A549 (cell line): ENCODE measurements around the gene PDE6D. TPM values are rescaled to one million over a fixed set of nuclear protein-coding genes. Genes with fewer than 3 reads are reported as not detected.

Source experiments
- ATAC-seq, 2 experiments: fragments of 200-7000 bp in 1 of 2; fragments of >200 bp in 1 of 2; cut with Nextera tagmentation in 1 of 2; cut with Tn5 transposase in 1 of 2; 3 replicates each; pipeline versions ENCODE4 v1.8.0 to v1.9.1; 2018 to 2020; ENCODE audit warnings: mild to moderate bottlenecking in 1 of 2, moderate library complexity in 1 of 2
- CTCF ChIA-PET: fragments of 300-600 bp; sonication (Branson Sonifier 250); formaldehyde crosslinking; extraction: SDS; loops from one replicate; lab custom pipeline; 2021; ENCODE audit warnings: antibody characterized with exemption, inconsistent platforms; lab: Yijun Ruan, JAX
- POLR2A ChIA-PET: fragments of 350-600 bp; formaldehyde crosslinking; extraction: SDS; loops from one replicate; lab custom pipeline; 2021; ENCODE audit warnings: antibody characterized with exemption, inconsistent platforms; lab: Yijun Ruan, JAX
- DNase-seq, 2 experiments: peaks; one replicate each; pipeline versions ENCODE4 v3.0.0 to v3.0.0-alpha.2; 2011 to 2016; ENCODE audit warnings: low read depth in 1 of 2, low spot score in 1 of 2
- FAIRE-seq: peaks from 2 replicates; lab custom pipeline; 2011; peaks lifted over from hg19 to GRCh38; lab: Jason Lieb, UNC
- H3K27ac ChIP-seq, 2 experiments: fragments of >200 bp; sonication (Bioruptor Twin); formaldehyde crosslinking; 3 replicates each; pipeline ENCODE4 v1.5.1; 2016 to 2017
- H3K4me1 ChIP-seq: fragments of >200 bp; sonication (Bioruptor Twin); formaldehyde crosslinking; 3 replicates; pipeline ENCODE4 v1.6.1; 2016
- H3K4me2 ChIP-seq: fragments of >200 bp; sonication (Bioruptor Twin); formaldehyde crosslinking; 3 replicates; pipeline ENCODE4 v1.6.1; 2016
- H3K4me3 ChIP-seq: fragments of >200 bp; sonication (Bioruptor Twin); formaldehyde crosslinking; 3 replicates; pipeline ENCODE4 v1.5.1; 2016
- H3K9me3 ChIP-seq: fragments of >200 bp; sonication (Bioruptor Twin); formaldehyde crosslinking; 3 replicates; pipeline ENCODE4 v1.6.1; 2016
- BHLHE40 ChIP-seq: IDR thresholded peaks from 2 replicates; pipeline ENCODE4 v1.6.1; 2012; ENCODE audit warnings: low read depth, low read length, inconsistent platforms
- CEBPB ChIP-seq, 2 experiments: fragments of >200 bp in 1 of 2; sonication (Bioruptor Twin) in 1 of 2; formaldehyde crosslinking in 1 of 2; IDR thresholded peaks; 2 replicates each; pipeline ENCODE4 v1.6.1; 2012 to 2016
- EP300 ChIP-seq, 2 experiments: fragments of >200 bp; sonication (Bioruptor Twin); formaldehyde crosslinking; IDR thresholded peaks; 2 replicates in 1 of 2; 3 replicates in 1 of 2; pipeline ENCODE4 v1.6.1; 2016 to 2017
- ESRRA ChIP-seq: fragments of 150-350 bp; IDR thresholded peaks from 2 replicates; pipeline ENCODE4 v1.6.1; 2014; ENCODE audit warnings: mild to moderate bottlenecking, low read length, borderline replicate concordance
- FOSB ChIP-seq: fragments of 250-450 bp; sonication (Bioruptor Pico); IDR thresholded peaks from 2 replicates; pipeline ENCODE4 v1.5.0; 2020; ENCODE audit warnings: mild to moderate bottlenecking, moderate library complexity
- FOSL2 ChIP-seq, 2 experiments: fragments of 450-650 bp in 1 of 2; fragments of >200 bp in 1 of 2; sonication (Bioruptor Twin) in 1 of 2; formaldehyde crosslinking; IDR thresholded peaks; 2 replicates each; pipeline versions ENCODE4 v1.5.0 to v1.6.1; 2016 to 2020; ENCODE audit warnings: mild to moderate bottlenecking in 1 of 2, moderate library complexity in 1 of 2
- HDAC2 ChIP-seq: fragments of 200-600 bp; sonication (generic); IDR thresholded peaks from 2 replicates; pipeline ENCODE4 v1.6.1; 2016
- HOXA7 ChIP-seq: fragments of 250-450 bp; sonication (Bioruptor Pico); IDR thresholded peaks from 2 replicates; pipeline ENCODE4 v1.5.0; 2020; ENCODE audit warnings: mild to moderate bottlenecking, moderate library complexity
- KDM1A ChIP-seq: fragments of 200-600 bp; sonication (generic); IDR thresholded peaks from 2 replicates; pipeline ENCODE4 v1.6.1; 2016; ENCODE audit warnings: low read depth, mild to moderate bottlenecking
- KDM5A ChIP-seq: fragments of 200-600 bp; sonication (generic); IDR thresholded peaks from 2 replicates; pipeline ENCODE4 v1.6.1; 2016; ENCODE audit warnings: antibody characterized with exemption, mild to moderate bottlenecking
- MAZ ChIP-seq: fragments of 150-350 bp; IDR thresholded peaks from 2 replicates; pipeline ENCODE4 v1.6.1; 2014; ENCODE audit warnings: antibody characterized with exemption, low read depth, low read length, borderline replicate concordance
- NFE2L2 ChIP-seq: fragments of 150-350 bp; conservative IDR thresholded peaks from 2 replicates; pipeline ENCODE4 v1.6.1; 2014; ENCODE audit warnings: low read length
- PHF8 ChIP-seq: fragments of 200-600 bp; sonication (generic); IDR thresholded peaks from 2 replicates; pipeline ENCODE4 v1.6.1; 2016; ENCODE audit warnings: low read depth, mild to moderate bottlenecking, antibody characterized with exemption, moderate library complexity, borderline replicate concordance
- POLR2A ChIP-seq: IDR thresholded peaks from 2 replicates; pipeline ENCODE4 v1.6.1; 2012; ENCODE audit warnings: mild to moderate bottlenecking, low read length
- RAD21 ChIP-seq, 2 experiments: fragments of >200 bp in 1 of 2; sonication (Bioruptor Twin) in 1 of 2; formaldehyde crosslinking in 1 of 2; IDR thresholded peaks in 1 of 2; conservative IDR thresholded peaks in 1 of 2; 2 replicates in 1 of 2; 3 replicates in 1 of 2; pipeline ENCODE4 v1.6.1; 2012 to 2018; ENCODE audit warnings: inconsistent platforms in 1 of 2
- RFX5 ChIP-seq: fragments of 450-650 bp; IDR thresholded peaks from 2 replicates; pipeline ENCODE4 v1.7.1; 2014; ENCODE audit warnings: antibody characterized with exemption, mild to moderate bottlenecking, moderate library complexity
- SMC3 ChIP-seq: fragments of >200 bp; sonication (Bioruptor Twin); formaldehyde crosslinking; IDR thresholded peaks from 3 replicates; pipeline ENCODE4 v1.6.1; 2018; ENCODE audit warnings: inconsistent platforms
- SREBF2 ChIP-seq: fragments of 450-650 bp; IDR thresholded peaks from 2 replicates; pipeline ENCODE4 v1.6.1; 2014; ENCODE audit warnings: mild to moderate bottlenecking, moderate library complexity
- ZFP36 ChIP-seq: fragments of 450-650 bp; IDR thresholded peaks from 2 replicates; pipeline ENCODE4 v1.6.1; 2014; ENCODE audit warnings: borderline replicate concordance; ENCODE audit not compliant: partially characterized antibody
- ZSCAN20 ChIP-seq: fragments of 250-450 bp; sonication (Bioruptor Pico); IDR thresholded peaks from 2 replicates; pipeline ENCODE4 v1.8.0; 2022; ENCODE audit warnings: mild to moderate bottlenecking, moderate library complexity
- whole genome bisulfite sequencing: methylation state at CpG from one replicate; pipeline ENCODE4 v1.1.6; 2017; ENCODE audit errors: missing lambda C conversion rate; 5-methylcytosine and 5-hydroxymethylcytosine counted together
- polyA plus RNA-seq, 4 experiments: library from polyadenylated mRNA; depleted of rRNA in 3 of 4; stranded (reverse); fragments of >200 nt; fragmentation: RNase III in 1 of 4; extraction: RNeasy Plus Mini Kit Qiagen cat#74134 plus additional on column Dnase treatment in 1 of 4; gene quantifications; 2 replicates in 3 of 4; 3 replicates in 1 of 4; pipeline ENCODE4 v1.2.3, GENCODE V29; 2011 to 2017
- TF ChIP-seq, protein P1 (sequence below): fragments of >200 bp; sonication (Bioruptor Twin); formaldehyde crosslinking; IDR thresholded peaks from 3 replicates; pipeline ENCODE4 v1.6.1; 2016
- TF ChIP-seq, protein P2 (sequence below): fragments of 250-450 bp; sonication (Bioruptor Pico); IDR thresholded peaks from 2 replicates; pipeline ENCODE4 v1.5.0; 2021; ENCODE audit warnings: mild to moderate bottlenecking, moderate library complexity, borderline replicate concordance
- TF ChIP-seq, protein P3 (sequence below): fragments of >200 bp; sonication (Bioruptor Twin); formaldehyde crosslinking; IDR thresholded peaks from 3 replicates; pipeline ENCODE4 v1.5.1; 2016
- TF ChIP-seq, protein P4 (sequence below): fragments of 200-600 bp; sonication (generic); IDR thresholded peaks from 2 replicates; pipeline ENCODE4 v1.6.1; 2016; ENCODE audit warnings: antibody characterized with exemption, mild to moderate bottlenecking, moderate library complexity
- TF ChIP-seq, protein P5 (sequence below): fragments of 150-350 bp; IDR thresholded peaks from 2 replicates; pipeline ENCODE4 v1.6.1; 2014; ENCODE audit warnings: low read depth, mild to moderate bottlenecking, low read length
- TF ChIP-seq, protein P6 (sequence below): IDR thresholded peaks from 2 replicates; pipeline ENCODE4 v1.6.1; 2012

The PDE6D gene
- polyA plus RNA-seq, 2 of the 4 experiments (the other 2 are of a cell fraction), result 27.3 to 51.3 TPM

DNA sequence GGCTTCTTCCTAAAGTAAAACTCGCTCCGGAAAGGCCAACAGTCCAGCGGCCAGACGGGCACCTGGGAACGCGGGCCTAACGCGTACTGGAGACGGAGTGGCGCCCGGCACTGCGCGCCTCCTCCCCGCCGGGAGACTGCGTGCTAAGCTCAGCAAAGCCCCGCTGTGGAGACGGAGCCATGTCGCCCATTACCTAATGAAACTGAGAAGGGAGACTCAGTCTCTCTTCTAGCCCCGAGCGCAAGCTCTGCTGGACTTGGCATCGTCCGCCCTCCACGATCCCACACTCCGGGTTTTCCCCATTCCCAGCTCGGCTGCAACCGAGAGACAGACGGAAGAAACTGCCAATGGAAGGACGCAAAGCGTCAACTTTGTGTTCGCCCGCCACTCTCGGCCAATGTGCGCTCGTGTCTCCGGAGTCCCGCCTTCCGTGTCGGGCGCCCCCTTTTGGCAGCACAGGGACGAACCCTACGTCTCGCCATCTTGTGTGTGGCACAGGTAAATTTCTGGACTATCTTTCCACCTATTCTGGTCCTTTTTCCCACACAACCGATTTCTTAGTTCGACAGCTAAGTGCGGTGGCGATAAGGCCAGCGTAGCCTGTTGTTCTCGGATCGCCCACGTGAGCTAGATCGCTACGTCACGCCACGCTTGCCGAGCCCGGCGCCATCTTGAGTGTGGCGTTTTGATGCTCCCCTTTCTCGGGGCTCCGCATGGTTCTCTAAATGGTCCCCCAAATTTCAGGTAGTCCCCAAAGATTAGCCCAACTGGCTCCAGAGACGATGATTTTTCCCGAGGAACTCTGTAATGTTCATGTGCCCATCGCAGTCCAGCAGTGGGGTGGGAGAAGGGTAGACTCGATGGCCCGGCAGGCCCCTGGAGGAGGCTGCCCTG lies 74.1 kb downstream of the PDE6D start:
- FAIRE-seq (no peak), ATAC-seq (peak; percentile 56 to 74), DNase-seq (peak; percentile 94 to 99)
- Histone ChIP-seq H3K4me2 (peak overlapping the region; percentile 91), H3K27ac (peak overlapping the region; percentile 94 to 97), H3K4me1 (peaks cover 20% of the 10 kb centered on the region), H3K9me3 (no peaks in the 10 kb centered on the region), H3K4me3 (peak overlapping the region; percentile 66)
- under 1% methylated on average over 47 of the region's 66 CpGs for WGBS
- ChIA-PET POLR2A (interaction anchor here (0.6 to 2.6 kb wide), 11 partner anchors 10 to 94 kb away, joined by 3 to 41 read pairs (median 4); no protein-coding TSS in a partner anchor), CTCF (interaction anchor here (0.7 to 78.4 kb wide), 10 partner anchors 9 to 185 kb away, joined by 3 to 4158 read pairs (median 5); no protein-coding TSS in a partner anchor)
- no peak for TF ChIP-seq ESRRA
- TF ChIP-seq, protein P1, sequence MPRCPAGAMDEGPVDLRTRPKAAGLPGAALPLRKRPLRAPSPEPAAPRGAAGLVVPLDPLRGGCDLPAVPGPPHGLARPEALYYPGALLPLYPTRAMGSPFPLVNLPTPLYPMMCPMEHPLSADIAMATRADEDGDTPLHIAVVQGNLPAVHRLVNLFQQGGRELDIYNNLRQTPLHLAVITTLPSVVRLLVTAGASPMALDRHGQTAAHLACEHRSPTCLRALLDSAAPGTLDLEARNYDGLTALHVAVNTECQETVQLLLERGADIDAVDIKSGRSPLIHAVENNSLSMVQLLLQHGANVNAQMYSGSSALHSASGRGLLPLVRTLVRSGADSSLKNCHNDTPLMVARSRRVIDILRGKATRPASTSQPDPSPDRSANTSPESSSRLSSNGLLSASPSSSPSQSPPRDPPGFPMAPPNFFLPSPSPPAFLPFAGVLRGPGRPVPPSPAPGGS, result no peak
- TF ChIP-seq KDM5A, result no peak
- TF ChIP-seq RFX5, result peak; percentile 42; the same call in 1 of the 2 replicates
- TF ChIP-seq SMC3, result no peak
- TF ChIP-seq FOSB (CRISPR knock-in tag), result no peak
- no peak; the same call in 1 of the 2 replicates for TF ChIP-seq BHLHE40
- TF ChIP-seq SREBF2, result no peak
- no peak for TF ChIP-seq EP300 (IDR thresholded peaks at IDR 0.05)
- TF ChIP-seq ZFP36, result no peak
- TF ChIP-seq, protein P2, sequence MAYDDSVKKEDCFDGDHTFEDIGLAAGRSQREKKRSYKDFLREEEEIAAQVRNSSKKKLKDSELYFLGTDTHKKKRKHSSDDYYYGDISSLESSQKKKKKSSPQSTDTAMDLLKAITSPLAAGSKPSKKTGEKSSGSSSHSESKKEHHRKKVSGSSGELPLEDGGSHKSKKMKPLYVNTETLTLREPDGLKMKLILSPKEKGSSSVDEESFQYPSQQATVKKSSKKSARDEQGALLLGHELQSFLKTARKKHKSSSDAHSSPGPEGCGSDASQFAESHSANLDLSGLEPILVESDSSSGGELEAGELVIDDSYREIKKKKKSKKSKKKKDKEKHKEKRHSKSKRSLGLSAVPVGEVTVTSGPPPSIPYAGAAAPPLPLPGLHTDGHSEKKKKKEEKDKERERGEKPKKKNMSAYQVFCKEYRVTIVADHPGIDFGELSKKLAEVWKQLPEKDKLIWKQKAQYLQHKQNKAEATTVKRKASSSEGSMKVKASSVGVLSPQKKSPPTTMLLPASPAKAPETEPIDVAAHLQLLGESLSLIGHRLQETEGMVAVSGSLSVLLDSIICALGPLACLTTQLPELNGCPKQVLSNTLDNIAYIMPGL (CRISPR knock-in tag), result peak; percentile 78; the same call in 1 of the 2 replicates
- TF ChIP-seq, protein P3, sequence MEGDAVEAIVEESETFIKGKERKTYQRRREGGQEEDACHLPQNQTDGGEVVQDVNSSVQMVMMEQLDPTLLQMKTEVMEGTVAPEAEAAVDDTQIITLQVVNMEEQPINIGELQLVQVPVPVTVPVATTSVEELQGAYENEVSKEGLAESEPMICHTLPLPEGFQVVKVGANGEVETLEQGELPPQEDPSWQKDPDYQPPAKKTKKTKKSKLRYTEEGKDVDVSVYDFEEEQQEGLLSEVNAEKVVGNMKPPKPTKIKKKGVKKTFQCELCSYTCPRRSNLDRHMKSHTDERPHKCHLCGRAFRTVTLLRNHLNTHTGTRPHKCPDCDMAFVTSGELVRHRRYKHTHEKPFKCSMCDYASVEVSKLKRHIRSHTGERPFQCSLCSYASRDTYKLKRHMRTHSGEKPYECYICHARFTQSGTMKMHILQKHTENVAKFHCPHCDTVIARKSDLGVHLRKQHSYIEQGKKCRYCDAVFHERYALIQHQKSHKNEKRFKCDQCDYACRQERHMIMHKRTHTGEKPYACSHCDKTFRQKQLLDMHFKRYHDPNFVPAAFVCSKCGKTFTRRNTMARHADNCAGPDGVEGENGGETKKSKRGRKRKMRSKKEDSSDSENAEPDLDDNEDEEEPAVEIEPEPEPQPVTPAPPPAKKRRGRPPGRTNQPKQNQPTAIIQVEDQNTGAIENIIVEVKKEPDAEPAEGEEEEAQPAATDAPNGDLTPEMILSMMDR, result peak; percentile 94
- TF ChIP-seq PHF8, result peak; percentile 92
- TF ChIP-seq POLR2A, result peak; percentile 29; the same call in 1 of the 2 replicates
- TF ChIP-seq MAZ, result no peak
- TF ChIP-seq NFE2L2, result no peak
- TF ChIP-seq FOSL2 (IDR thresholded peaks at IDR 0.05), result no peak
- TF ChIP-seq FOSL2 (CRISPR knock-in tag; IDR thresholded peaks at IDR 0.05), result no peak
- no peak for TF ChIP-seq HOXA7
- TF ChIP-seq, protein P4, sequence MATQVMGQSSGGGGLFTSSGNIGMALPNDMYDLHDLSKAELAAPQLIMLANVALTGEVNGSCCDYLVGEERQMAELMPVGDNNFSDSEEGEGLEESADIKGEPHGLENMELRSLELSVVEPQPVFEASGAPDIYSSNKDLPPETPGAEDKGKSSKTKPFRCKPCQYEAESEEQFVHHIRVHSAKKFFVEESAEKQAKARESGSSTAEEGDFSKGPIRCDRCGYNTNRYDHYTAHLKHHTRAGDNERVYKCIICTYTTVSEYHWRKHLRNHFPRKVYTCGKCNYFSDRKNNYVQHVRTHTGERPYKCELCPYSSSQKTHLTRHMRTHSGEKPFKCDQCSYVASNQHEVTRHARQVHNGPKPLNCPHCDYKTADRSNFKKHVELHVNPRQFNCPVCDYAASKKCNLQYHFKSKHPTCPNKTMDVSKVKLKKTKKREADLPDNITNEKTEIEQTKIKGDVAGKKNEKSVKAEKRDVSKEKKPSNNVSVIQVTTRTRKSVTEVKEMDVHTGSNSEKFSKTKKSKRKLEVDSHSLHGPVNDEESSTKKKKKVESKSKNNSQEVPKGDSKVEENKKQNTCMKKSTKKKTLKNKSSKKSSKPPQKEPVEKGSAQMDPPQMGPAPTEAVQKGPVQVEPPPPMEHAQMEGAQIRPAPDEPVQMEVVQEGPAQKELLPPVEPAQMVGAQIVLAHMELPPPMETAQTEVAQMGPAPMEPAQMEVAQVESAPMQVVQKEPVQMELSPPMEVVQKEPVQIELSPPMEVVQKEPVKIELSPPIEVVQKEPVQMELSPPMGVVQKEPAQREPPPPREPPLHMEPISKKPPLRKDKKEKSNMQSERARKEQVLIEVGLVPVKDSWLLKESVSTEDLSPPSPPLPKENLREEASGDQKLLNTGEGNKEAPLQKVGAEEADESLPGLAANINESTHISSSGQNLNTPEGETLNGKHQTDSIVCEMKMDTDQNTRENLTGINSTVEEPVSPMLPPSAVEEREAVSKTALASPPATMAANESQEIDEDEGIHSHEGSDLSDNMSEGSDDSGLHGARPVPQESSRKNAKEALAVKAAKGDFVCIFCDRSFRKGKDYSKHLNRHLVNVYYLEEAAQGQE, result no peak; the same call in 1 of the 2 replicates
- no peak for TF ChIP-seq CEBPB (IDR thresholded peaks at IDR 0.05)
- TF ChIP-seq, protein P5, sequence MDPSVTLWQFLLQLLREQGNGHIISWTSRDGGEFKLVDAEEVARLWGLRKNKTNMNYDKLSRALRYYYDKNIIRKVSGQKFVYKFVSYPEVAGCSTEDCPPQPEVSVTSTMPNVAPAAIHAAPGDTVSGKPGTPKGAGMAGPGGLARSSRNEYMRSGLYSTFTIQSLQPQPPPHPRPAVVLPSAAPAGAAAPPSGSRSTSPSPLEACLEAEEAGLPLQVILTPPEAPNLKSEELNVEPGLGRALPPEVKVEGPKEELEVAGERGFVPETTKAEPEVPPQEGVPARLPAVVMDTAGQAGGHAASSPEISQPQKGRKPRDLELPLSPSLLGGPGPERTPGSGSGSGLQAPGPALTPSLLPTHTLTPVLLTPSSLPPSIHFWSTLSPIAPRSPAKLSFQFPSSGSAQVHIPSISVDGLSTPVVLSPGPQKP, result no peak
- 0 out of 2 replicates have a peak, but pooled peaks have one; percentile 19 for TF ChIP-seq HDAC2
- TF ChIP-seq KDM1A, result no peak
- TF ChIP-seq, protein P6, sequence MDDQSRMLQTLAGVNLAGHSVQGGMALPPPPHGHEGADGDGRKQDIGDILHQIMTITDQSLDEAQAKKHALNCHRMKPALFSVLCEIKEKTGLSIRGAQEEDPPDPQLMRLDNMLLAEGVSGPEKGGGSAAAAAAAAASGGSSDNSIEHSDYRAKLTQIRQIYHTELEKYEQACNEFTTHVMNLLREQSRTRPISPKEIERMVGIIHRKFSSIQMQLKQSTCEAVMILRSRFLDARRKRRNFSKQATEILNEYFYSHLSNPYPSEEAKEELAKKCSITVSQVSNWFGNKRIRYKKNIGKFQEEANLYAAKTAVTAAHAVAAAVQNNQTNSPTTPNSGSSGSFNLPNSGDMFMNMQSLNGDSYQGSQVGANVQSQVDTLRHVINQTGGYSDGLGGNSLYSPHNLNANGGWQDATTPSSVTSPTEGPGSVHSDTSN, result peak; percentile 94
- 0 out of 2 replicates have a peak, but pooled peaks have one; percentile 63 for TF ChIP-seq ZSCAN20 (CRISPR knock-in tag)
- no peak for TF ChIP-seq RAD21 (conservative IDR thresholded peaks at IDR 0.05 in 1 of 2, IDR thresholded peaks at IDR 0.05 in 1 of 2)
